ENCODE results near the gene KLHL10. TPM values are rescaled to one million over a fixed set of nuclear protein-coding genes. Genes with fewer than 3 reads are reported as not detected.

KLHL10 gene
- total and polyA plus RNA-seq, 9 of the 15 experiments (the other 6 are each of a cell fraction or from before 2014, with no cell fraction given), result 0.06 to 0.56 (median 0.12) TPM; not detected in 5

GRCh38 chr17:41888332-41888965 is 50.8 kb downstream of the KLHL10 start:
- DNase-seq (ENCODE audit: extremely low read depth in 1 of 4, low spot score in 3 of 4) (no peak), ATAC-seq (no peak), FAIRE-seq (no peak)
- Histone ChIP-seq H3K27me3 (ENCODE audit: control insufficient read depth in 2 of 2, insufficient read depth in 2 of 2, low read length in 2 of 2) (no peaks in the 10 kb centered on the region), H3K79me2 (ENCODE audit: control insufficient read depth, insufficient read depth, low read length) (no peaks in the 10 kb centered on the region; the same call in 2 of the 3 replicates), H3K9ac (ENCODE audit: insufficient read depth in 1 of 2, low read depth in 2 of 2, low read length in 2 of 2) (no peak overlapping the region), H2AFZ (ENCODE audit: low read depth, low read length) (no peak overlapping the region), H3K4me3 (no peak overlapping the region), H3K9me3 (replicated peaks; ENCODE audit: control insufficient read depth, insufficient read depth, low read depth, low read length) (no peaks in the 10 kb centered on the region), H3K9me1 (ENCODE audit: control insufficient read depth, insufficient read depth, low read length) (no peaks in the 10 kb centered on the region), H3K36me3 (ENCODE audit: control insufficient read depth, insufficient read depth, low read length) (peaks cover 91% of the 10 kb centered on the region), H3K4me1 (replicated peaks in 1 of 2; ENCODE audit: control insufficient read depth in 2 of 2, insufficient read depth in 2 of 2, low read length in 2 of 2) (no peaks in the 10 kb centered on the region), H3K27ac (ENCODE audit: extremely low read depth, low read depth, low read length) (no peak overlapping the region), H3K4me2 (ENCODE audit: insufficient read depth, low read length) (no peak overlapping the region), H4K20me1 (replicated peaks; ENCODE audit: control insufficient read depth, insufficient read depth, low read length) (no peaks in the 10 kb centered on the region)
- WGBS (ENCODE audit: insufficient coverage, low coverage, missing lambda C conversion rate), result 91% methylated on average over 6 of the region's 6 CpGs
- intact Hi-C loops (cut with micrococcal nuclease), result loop anchor here (5.0 to 10.0 kb wide), 2 partner anchors 84 to 151 kb away; no protein-coding TSS in a partner anchor
- in situ Hi-C loops (cut with MboI), result no loop called here
- CTCF ChIA-PET (ENCODE audit: low intra/inter-chr PET ratio), result no interaction called here
- TF ChIP-seq C11orf30 (IDR thresholded peaks at IDR 0.05; ENCODE audit: low read depth) (no peak), FOXA3 (CRISPR knock-in tag; conservative IDR thresholded peaks at IDR 0.05 in 1 of 2, IDR thresholded peaks at IDR 0.05 in 1 of 2) (no peak), ZKSCAN8 (CRISPR knock-in tag; IDR thresholded peaks at IDR 0.05) (no peak), MLLT1 (IDR thresholded peaks at IDR 0.05) (no peak), ZFP30 (CRISPR knock-in tag; IDR thresholded peaks at IDR 0.05; ENCODE audit: borderline replicate concordance) (no peak), FUS (optimal IDR thresholded peaks at IDR 0.05; ENCODE audit: low read depth, low read length) (no peak), ZNF354B (CRISPR knock-in tag; IDR thresholded peaks at IDR 0.05) (no peak), HES1 (IDR thresholded peaks at IDR 0.05; ENCODE audit: low read depth) (no peak), FOXM1 (IDR thresholded peaks at IDR 0.05; ENCODE audit: low read depth) (no peak), FOXM1 (CRISPR knock-in tag; IDR thresholded peaks at IDR 0.05; ENCODE audit: low read depth) (no peak), NCOR1 (IDR thresholded peaks at IDR 0.05) (no peak), SMAD4 (CRISPR knock-in tag; conservative IDR thresholded peaks at IDR 0.05) (no peak), ZSCAN32 (CRISPR knock-in tag; IDR thresholded peaks at IDR 0.05) (no peak)
- POLR2A ChIA-PET, result interaction anchor here (1.2 kb wide), 1 partner anchor 22 kb away, joined by 8 read pairs; no protein-coding TSS in a partner anchor
- BruUV-seq (replicated peaks), result no TSS peak

Measured in K562 (cell line).